ENCODE measurements around the gene METTL22.

The METTL22 gene

GRCh38 chr16:8625491-8626087 is 4.1 kb downstream of the METTL22 start:
- H3K4me3 ChIP-seq (ENCODE audit: low read length), result no peak overlapping the region
- no peaks in the 10 kb centered on the region for H3K9me3 ChIP-seq (replicated peaks; ENCODE audit: low read length)
- H3K4me1 ChIP-seq (ENCODE audit: control insufficient read depth, insufficient read depth, low read length), result peaks cover 17% of the 10 kb centered on the region
- no peaks in the 10 kb centered on the region for H3K27me3 ChIP-seq (ENCODE audit: control insufficient read depth, insufficient read depth, low read length)
- peaks cover 54% of the 10 kb centered on the region for H3K36me3 ChIP-seq (ENCODE audit: insufficient read depth, low read length)
- H3K9ac ChIP-seq (ENCODE audit: low read depth, low read length), result no peak overlapping the region
- no peak overlapping the region for H3K4me2 ChIP-seq (ENCODE audit: low read length)

- peaks cover 66% of the 10 kb centered on the region for H3K36me3 ChIP-seq (ENCODE audit: insufficient read depth, low read length)
- no peak overlapping the region for H3K9ac ChIP-seq (ENCODE audit: low read depth, low read length)
- no peak overlapping the region for H3K4me3 ChIP-seq (ENCODE audit: low read length)
- no peaks in the 10 kb centered on the region for H3K9me3 ChIP-seq (replicated peaks; ENCODE audit: low read length)
- H3K27me3 ChIP-seq (ENCODE audit: control insufficient read depth, insufficient read depth, low read length), result no peaks in the 10 kb centered on the region
- no peak overlapping the region for H3K4me2 ChIP-seq (ENCODE audit: low read length)
- H3K4me1 ChIP-seq (ENCODE audit: control insufficient read depth, insufficient read depth, low read length), result peaks cover 17% of the 10 kb centered on the region
These were observed 5.4 kb downstream of the METTL22 start for GRCh38 chr16:8626946-8627345.

- Histone ChIP-seq H3K4me2 (ENCODE audit: low read length) (no peak overlapping the region), H3K9ac (ENCODE audit: low read depth, low read length) (no peak overlapping the region), H3K4me1 (ENCODE audit: control insufficient read depth, insufficient read depth, low read length) (peaks cover 15% of the 10 kb centered on the region), H3K36me3 (ENCODE audit: insufficient read depth, low read length) (peaks cover 70% of the 10 kb centered on the region), H3K9me3 (replicated peaks; ENCODE audit: low read length) (no peaks in the 10 kb centered on the region), H3K4me3 (ENCODE audit: low read length) (no peak overlapping the region), H3K27me3 (ENCODE audit: control insufficient read depth, insufficient read depth, low read length) (no peaks in the 10 kb centered on the region)
These were observed 6.0 kb downstream of the METTL22 start for GRCh38 chr16:8627456-8627855.

DNA sequence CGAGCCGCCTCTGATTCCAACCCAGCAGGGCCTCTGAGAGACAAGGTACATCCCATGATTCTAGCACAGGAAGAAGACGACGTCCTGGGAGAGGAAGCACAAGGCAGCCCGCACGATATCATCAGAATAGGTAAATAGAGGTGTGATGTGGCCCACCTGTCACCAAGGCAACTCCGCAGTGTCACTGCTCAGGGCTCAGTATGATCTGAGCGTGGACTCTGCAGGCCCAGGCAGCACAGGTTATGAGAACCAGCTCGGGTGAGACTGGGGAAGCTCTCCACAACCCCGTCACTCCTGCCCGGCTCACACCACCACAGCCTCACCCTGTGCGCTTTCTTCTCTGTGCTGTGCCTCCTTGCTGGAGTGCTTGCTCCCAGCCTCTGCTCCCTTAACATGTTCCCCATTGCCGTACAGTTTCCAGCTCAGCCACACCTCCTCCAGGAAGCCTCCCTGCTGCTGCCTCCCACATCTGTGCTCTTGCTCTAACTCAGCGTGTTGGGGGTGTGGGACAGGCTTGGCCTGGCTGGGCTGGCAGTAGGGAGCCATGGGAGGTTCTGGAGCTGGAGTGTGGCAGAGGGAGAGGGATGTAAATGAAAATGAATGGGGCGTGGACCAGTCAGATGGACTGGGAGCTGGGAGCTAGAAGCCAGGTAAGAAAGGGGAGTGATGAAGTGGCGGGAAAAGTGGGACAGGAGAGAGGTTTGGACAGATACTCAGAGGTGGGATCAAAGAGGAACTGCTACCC is 7.7 kb downstream of the METTL22 start:
- Histone ChIP-seq H3K9ac (ENCODE audit: low read depth, low read length) (no peak overlapping the region), H3K9me3 (replicated peaks; ENCODE audit: low read length) (no peaks in the 10 kb centered on the region), H3K4me2 (ENCODE audit: low read length) (no peak overlapping the region), H3K4me1 (ENCODE audit: control insufficient read depth, insufficient read depth, low read length) (no peaks in the 10 kb centered on the region), H3K4me3 (ENCODE audit: low read length) (no peak overlapping the region), H3K27me3 (ENCODE audit: control insufficient read depth, insufficient read depth, low read length) (no peaks in the 10 kb centered on the region), H3K36me3 (ENCODE audit: insufficient read depth, low read length) (peaks cover 72% of the 10 kb centered on the region)

- no peak overlapping the region for H3K4me2 ChIP-seq (ENCODE audit: low read length)
- H3K4me1 ChIP-seq (ENCODE audit: control insufficient read depth, insufficient read depth, low read length), result no peaks in the 10 kb centered on the region
- no peaks in the 10 kb centered on the region for H3K9me3 ChIP-seq (replicated peaks; ENCODE audit: low read length)
- no peak overlapping the region for H3K9ac ChIP-seq (ENCODE audit: low read depth, low read length)
- H3K27me3 ChIP-seq (ENCODE audit: control insufficient read depth, insufficient read depth, low read length), result no peaks in the 10 kb centered on the region
- no peak overlapping the region for H3K4me3 ChIP-seq (ENCODE audit: low read length)
- peaks cover 76% of the 10 kb centered on the region for H3K36me3 ChIP-seq (ENCODE audit: insufficient read depth, low read length)
These were observed 8.9 kb downstream of the METTL22 start for GRCh38 chr16:8630255-8630953.

DNA sequence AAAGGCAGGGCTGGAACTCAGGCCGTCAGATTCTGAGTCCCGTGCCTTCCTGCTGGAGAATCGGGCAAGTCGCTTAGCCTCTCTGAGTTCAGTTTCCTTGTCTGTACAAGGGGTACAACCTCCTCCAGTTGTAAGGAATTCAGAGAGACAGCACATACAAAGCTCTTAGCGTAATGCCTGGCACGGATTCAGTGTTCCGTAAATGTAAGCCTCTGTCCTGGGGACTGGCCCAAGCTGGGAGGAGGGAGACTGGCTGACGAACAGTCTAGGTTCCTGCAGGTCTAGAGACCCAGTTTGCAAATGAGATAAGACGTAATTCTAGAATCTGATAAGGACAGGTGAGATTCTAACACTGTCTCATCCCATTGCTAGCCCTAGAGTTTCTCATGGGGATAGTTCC is 9.9 kb downstream of the METTL22 start:
- Histone ChIP-seq H3K4me2 (ENCODE audit: low read length) (no peak overlapping the region), H3K4me1 (ENCODE audit: control insufficient read depth, insufficient read depth, low read length) (no peaks in the 10 kb centered on the region), H3K36me3 (ENCODE audit: insufficient read depth, low read length) (peaks cover 73% of the 10 kb centered on the region), H3K9me3 (replicated peaks; ENCODE audit: low read length) (no peaks in the 10 kb centered on the region), H3K4me3 (ENCODE audit: low read length) (no peak overlapping the region), H3K27me3 (ENCODE audit: control insufficient read depth, insufficient read depth, low read length) (no peaks in the 10 kb centered on the region), H3K9ac (ENCODE audit: low read depth, low read length) (no peak overlapping the region)

- Histone ChIP-seq H3K27me3 (ENCODE audit: control insufficient read depth, insufficient read depth, low read length) (no peaks in the 10 kb centered on the region), H3K4me2 (ENCODE audit: low read length) (no peak overlapping the region), H3K9me3 (replicated peaks; ENCODE audit: low read length) (no peaks in the 10 kb centered on the region), H3K9ac (ENCODE audit: low read depth, low read length) (no peak overlapping the region), H3K4me1 (ENCODE audit: control insufficient read depth, insufficient read depth, low read length) (no peaks in the 10 kb centered on the region), H3K4me3 (ENCODE audit: low read length) (no peak overlapping the region), H3K36me3 (ENCODE audit: insufficient read depth, low read length) (peaks cover 76% of the 10 kb centered on the region)
These were observed 10.4 kb downstream of the METTL22 start for GRCh38 chr16:8631818-8632465.

- Histone ChIP-seq H3K9me3 (replicated peaks; ENCODE audit: low read length) (no peaks in the 10 kb centered on the region), H3K4me3 (ENCODE audit: low read length) (no peak overlapping the region), H3K9ac (ENCODE audit: low read depth, low read length) (no peak overlapping the region), H3K36me3 (ENCODE audit: insufficient read depth, low read length) (peaks cover 73% of the 10 kb centered on the region), H3K27me3 (ENCODE audit: control insufficient read depth, insufficient read depth, low read length) (no peaks in the 10 kb centered on the region), H3K4me1 (ENCODE audit: control insufficient read depth, insufficient read depth, low read length) (no peaks in the 10 kb centered on the region), H3K4me2 (ENCODE audit: low read length) (no peak overlapping the region)
These were observed 11.2 kb downstream of the METTL22 start for GRCh38 chr16:8632675-8633182.

DNA sequence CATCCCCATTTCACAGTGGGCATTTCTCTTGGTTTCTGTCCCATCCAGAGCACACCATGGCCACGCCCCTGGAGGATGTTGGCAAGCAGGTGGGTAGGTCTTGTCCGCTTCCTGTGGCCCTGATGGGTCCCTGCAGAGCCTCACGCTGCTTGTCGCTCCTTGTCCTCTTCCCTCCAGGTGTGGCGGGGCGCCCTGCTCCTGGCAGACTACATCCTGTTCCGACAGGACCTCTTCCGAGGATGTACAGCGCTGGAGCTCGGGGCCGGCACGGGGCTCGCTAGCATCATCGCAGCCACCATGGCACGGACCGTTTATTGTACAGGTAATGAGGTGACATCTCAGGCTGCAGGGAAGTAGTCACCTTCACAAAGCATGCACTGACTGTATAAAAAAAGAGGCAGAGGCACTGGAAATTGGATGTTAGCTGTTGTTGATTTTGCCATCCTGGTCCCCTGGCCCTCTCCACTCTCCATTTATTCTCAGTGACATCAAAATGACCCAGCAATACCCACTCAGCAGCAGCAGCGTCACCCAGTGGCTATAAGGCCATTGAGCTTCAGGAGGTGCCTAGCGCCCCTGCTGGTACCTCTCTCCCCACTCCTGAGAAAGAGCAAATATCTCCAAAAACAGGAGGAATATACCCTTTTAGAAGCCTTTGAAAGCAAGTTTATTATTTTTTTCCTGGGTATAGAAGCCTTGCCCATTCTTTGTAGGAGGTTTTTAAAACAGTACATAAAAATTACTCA is 13.7 kb downstream of the METTL22 start:
- peaks cover 60% of the 10 kb centered on the region for H3K36me3 ChIP-seq (ENCODE audit: insufficient read depth, low read length)
- H3K9me3 ChIP-seq (replicated peaks; ENCODE audit: low read length), result no peaks in the 10 kb centered on the region
- H3K4me2 ChIP-seq (ENCODE audit: low read length), result no peak overlapping the region
- no peaks in the 10 kb centered on the region for H3K4me1 ChIP-seq (ENCODE audit: control insufficient read depth, insufficient read depth, low read length)
- no peak overlapping the region for H3K9ac ChIP-seq (ENCODE audit: low read depth, low read length)
- no peak overlapping the region for H3K4me3 ChIP-seq (ENCODE audit: low read length)
- no peaks in the 10 kb centered on the region for H3K27me3 ChIP-seq (ENCODE audit: control insufficient read depth, insufficient read depth, low read length)

DNA sequence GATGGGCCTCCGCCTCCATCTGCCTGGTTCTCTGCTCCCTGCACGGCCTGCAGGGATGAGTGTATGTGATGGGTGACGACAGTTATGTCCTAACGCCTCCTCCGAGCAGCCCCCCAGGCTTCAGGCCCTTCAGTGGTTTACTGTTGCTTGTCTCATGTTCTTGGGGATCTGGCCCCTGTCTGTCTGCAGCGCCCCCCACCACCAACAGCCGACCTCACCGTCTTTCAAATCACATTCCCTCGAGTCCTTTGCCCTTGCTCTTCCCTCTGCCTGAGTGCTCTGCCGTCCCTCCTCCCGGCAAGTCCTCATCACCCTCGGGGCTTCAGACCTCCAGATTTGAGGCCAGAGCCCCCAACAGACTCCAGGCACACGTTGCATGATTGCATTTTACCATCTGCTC is 18.2 kb downstream of the METTL22 start:
- Histone ChIP-seq H3K9me3 (replicated peaks; ENCODE audit: low read length) (no peaks in the 10 kb centered on the region), H3K4me3 (ENCODE audit: low read length) (no peak overlapping the region), H3K4me2 (ENCODE audit: low read length) (no peak overlapping the region), H3K27me3 (ENCODE audit: control insufficient read depth, insufficient read depth, low read length) (no peaks in the 10 kb centered on the region), H3K4me1 (ENCODE audit: control insufficient read depth, insufficient read depth, low read length) (no peaks in the 10 kb centered on the region), H3K36me3 (ENCODE audit: insufficient read depth, low read length) (peaks cover 69% of the 10 kb centered on the region), H3K9ac (ENCODE audit: low read depth, low read length) (no peak overlapping the region)

DNA sequence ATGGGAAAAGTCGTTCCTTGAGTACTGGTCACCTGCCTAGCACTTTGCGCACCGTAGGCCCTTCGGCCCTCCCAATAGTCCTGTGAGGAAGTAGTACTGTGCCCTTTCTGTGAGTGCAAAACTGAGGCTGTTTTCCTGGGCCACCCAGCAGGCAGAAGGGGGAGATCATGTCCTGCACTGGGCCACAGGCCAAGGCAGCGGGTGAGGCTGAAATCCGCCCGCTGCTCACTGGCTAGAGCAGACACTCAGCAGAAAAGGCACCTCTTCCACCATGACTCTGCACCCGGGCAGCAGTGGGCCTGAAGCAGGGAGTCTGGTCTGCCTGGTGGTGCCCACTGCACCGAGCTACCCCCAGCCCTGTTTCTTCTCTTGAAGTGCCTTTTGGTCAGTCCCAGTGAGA is 20.2 kb downstream of the METTL22 start:
- no peak overlapping the region for H3K4me3 ChIP-seq (ENCODE audit: low read length)
- H3K9ac ChIP-seq (ENCODE audit: low read depth, low read length), result no peak overlapping the region
- no peaks in the 10 kb centered on the region for H3K27me3 ChIP-seq (ENCODE audit: control insufficient read depth, insufficient read depth, low read length)
- H3K9me3 ChIP-seq (replicated peaks; ENCODE audit: low read length), result no peaks in the 10 kb centered on the region
- H3K4me1 ChIP-seq (ENCODE audit: control insufficient read depth, insufficient read depth, low read length), result no peaks in the 10 kb centered on the region
- no peak overlapping the region for H3K4me2 ChIP-seq (ENCODE audit: low read length)
- H3K36me3 ChIP-seq (ENCODE audit: insufficient read depth, low read length), result peaks cover 72% of the 10 kb centered on the region

Data from skeletal muscle satellite cell (primary cell).